ENCODE measurements around the gene FRA10AC1.

FRA10AC1 gene, protein sequence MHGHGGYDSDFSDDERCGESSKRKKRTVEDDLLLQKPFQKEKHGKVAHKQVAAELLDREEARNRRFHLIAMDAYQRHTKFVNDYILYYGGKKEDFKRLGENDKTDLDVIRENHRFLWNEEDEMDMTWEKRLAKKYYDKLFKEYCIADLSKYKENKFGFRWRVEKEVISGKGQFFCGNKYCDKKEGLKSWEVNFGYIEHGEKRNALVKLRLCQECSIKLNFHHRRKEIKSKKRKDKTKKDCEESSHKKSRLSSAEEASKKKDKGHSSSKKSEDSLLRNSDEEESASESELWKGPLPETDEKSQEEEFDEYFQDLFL

DNA sequence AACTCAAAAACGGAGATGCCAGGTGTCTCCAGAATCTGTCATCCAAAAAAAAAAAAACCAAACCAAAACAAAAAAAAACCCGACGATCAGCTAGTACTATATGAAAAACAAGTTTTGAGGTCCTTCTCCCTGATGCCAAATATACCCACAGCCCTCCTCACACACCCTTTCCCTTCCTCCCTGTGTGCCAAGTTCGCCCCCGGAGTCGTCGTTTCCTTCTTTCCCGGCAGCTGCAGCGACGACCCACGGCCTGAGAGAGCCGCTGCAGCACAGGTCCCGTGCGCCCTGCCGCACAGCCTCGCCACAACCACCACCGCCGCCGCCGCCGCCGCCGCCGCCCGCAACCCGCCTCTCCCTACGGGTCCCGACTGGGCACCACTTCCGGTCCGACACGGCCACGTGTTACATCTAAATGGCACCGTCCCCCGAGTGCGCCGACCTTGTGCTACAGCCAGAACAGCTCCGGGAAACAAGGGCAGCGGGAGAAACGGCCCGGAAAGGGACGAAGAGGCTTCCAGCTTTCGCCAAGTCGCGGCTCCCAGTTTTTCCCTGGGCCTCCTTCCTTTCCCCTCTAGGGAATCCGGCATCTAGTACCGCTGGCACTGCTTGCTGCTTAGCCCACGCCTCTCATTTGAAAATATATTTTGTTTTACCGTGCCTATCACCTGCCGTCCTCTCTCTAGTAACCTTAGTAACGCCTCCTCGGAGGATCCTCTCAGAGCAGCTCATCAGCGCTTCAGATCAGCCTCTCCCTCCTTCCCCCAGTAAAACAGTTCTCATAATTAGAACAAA, at the start of gene FRA10AC1:
FRA10AC1 (minus strand) TSS at position 383 of the 792 bp plus-strand sequence. CDS start 2,486 bp downstream, outside the sequence.
- DNase-seq (ENCODE audit: low read depth, low spot score), result peak; percentile 75

DNA sequence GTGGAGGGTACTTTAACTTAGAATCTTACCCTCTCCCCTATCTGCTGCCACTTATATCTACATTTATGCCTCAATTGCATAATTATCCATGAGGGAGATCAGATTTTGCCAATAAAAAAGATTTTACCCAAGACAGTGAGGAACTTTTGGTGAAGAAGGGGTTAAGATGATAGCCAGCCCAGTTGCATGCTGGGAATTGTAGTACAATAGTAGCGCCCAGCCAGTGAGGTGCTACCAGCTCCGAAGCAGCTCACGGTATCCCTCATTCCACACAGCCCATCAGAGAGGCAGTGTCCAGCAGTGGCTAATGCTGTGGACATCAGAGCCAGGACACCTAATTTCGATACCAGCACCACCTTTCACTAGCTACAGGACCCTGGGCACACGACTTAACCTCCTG, 49.4 kb upstream of the FRA10AC1 start:
- no peak for DNase-seq (ENCODE audit: low read depth, low spot score)

GRCh38 chr10:93751124-93751523, 48.7 kb upstream of the FRA10AC1 start:
- no peak for DNase-seq (ENCODE audit: low read depth, low spot score)

DNA sequence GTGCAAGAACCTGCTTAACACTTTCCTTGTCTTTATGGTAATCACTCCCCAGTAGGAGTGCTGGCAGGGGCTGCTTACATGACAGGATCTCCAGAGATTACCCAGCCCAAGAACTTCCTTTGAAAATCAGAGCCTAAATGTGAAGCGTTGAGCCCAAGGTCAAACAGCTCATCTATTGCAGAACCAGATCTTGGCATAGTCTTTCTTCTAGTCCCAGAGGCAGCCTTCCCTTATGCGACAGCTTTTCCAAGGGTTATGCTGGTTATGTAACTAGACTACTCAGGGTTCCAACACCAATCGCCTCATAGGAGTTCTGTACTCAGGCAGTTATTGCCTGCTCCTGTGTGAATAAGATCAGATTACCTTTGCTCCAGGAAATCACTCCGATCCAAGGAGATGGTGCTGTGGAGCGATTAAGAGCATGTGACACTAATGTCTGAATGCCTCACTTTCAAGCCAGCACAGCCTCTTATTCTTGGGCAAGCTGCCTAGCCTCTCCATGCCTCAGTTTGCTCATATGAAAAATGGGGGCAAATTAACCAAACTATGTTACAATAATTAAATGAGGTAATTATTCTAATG, 46.9 kb upstream of the FRA10AC1 start:
- no peak for DNase-seq (ENCODE audit: low read depth, low spot score)

GRCh38 chr10:93746844-93747284, 44.5 kb upstream of the FRA10AC1 start:
- no peak for DNase-seq (ENCODE audit: low read depth, low spot score)

DNA sequence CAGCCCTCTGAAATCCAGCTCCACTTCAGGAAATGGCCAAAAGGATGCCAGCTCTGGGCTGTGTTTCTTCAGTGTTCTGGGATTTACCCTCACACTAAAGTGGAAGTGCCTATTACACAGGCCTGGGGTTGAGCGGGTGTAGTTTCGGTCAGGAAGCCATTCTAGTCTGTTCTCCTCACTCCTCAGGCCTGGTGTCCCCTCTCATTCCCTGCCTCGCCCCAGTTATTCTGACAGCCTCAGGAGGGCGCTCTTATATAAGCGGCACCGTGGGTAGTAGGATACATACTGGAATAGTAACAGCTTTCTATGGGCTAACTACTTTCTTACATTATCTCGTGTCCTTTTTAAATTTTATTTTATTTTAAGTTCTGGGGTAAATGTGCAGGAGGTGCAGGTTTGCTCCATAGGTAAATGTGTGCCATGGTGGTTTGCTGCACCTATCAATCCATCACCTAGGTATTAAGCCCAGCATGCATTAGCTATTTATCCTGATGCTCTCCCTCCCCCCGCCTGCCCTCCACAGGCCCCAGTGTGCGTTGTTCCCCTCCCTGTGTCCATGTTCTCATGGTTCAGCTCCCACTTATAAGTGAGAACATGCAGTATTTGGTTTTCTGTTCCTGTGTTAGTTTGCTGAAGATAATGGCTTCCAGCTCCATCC, 43.1 kb upstream of the FRA10AC1 start:
- no peak for DNase-seq (ENCODE audit: low read depth, low spot score)

- no peak for DNase-seq (ENCODE audit: low read depth, low spot score)
These were observed 40.4 kb upstream of the FRA10AC1 start for GRCh38 chr10:93742633-93743349.

GRCh38 chr10:93741367-93741766, 39.0 kb upstream of the FRA10AC1 start:
- no peak for DNase-seq (ENCODE audit: low read depth, low spot score)

DNA sequence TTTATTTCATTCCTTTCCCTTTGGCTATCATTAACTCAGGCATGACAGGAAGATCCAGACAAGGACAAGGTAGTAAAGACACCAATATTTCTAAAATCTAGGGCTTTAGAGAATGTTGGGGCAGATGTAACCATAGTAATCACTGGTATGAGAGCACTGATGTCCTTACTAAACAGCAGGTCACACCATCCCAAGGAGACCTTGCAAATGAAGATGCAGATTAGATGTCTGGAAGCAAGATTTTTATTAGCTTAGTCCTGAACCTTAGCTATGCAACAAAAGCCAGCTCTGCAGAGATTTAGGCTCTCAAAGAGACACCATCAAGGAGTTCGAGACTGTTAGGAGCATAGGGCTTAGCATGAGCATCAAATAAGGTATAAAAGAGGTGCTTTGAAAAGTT, 23.6 kb upstream of the FRA10AC1 start:
- DNase-seq (ENCODE audit: low read depth, low spot score), result no peak

DNA sequence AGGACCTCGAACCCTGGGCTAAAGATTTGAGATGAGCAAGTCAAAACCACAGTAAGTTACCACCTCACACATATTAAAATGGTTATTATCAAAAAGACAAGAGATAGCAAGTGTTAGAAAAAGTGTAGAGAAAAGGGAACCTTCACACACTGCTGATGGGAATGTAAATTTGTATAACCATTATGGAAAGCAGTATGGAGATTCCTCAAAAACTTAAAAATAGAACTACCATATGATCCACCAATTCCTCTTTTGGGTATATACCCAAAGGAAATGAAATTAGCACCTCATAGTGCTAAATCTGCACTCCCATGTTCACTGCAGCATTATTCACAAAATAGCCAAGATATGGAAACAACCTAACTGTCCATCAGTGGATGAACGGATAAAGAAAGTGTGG, 20.8 kb upstream of the FRA10AC1 start:
- DNase-seq (ENCODE audit: low read depth, low spot score), result no peak

GRCh38 chr10:93722550-93722949, 20.2 kb upstream of the FRA10AC1 start:
- no peak for DNase-seq (ENCODE audit: low read depth, low spot score)

DNA sequence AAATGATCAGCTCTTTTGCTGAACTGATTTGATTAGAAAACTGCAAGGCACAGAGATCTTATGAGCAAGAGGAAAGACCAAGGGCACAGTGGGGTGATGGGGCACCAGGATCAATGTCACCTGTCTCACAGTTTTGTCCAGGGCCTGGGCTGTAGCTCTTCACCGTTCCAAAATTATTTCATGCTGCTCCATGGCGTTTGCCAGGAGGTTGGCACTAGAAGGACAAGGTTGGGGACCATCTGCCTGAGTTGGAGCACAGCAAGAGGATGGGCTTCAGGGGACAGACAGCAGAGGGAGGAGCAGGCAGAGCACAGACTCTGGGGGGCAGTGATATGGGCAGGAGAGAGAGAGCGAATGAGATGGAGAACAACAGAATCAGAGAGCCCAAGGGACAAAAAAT, 17.5 kb upstream of the FRA10AC1 start:
- no peak for DNase-seq (ENCODE audit: low read depth, low spot score)

- DNase-seq (ENCODE audit: low read depth, low spot score), result no peak
These were observed 16.7 kb upstream of the FRA10AC1 start for GRCh38 chr10:93718937-93719725.

- no peak for DNase-seq (ENCODE audit: low read depth, low spot score)
These were observed 14.4 kb upstream of the FRA10AC1 start for GRCh38 chr10:93716766-93717165.

DNA sequence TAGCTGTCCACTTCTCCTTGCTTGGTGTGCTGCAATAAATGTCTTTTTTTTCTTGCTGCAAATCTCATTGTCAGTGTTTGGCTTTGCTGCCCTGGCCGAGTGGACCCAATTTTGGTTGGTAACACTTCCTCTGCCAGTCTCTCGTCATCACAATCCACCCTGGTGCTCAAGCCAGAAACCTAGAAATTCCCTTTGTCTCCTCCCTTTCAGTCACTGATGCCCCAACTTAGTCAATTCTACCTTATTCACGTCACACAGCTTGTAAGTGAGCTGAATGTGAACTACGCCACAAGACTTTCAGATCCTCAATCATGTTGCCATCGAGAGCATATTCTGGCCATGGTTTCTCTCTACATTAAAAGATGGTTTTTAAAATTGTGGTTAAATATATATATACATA, 13.0 kb upstream of the FRA10AC1 start:
- DNase-seq (ENCODE audit: low read depth, low spot score), result no peak

DNA sequence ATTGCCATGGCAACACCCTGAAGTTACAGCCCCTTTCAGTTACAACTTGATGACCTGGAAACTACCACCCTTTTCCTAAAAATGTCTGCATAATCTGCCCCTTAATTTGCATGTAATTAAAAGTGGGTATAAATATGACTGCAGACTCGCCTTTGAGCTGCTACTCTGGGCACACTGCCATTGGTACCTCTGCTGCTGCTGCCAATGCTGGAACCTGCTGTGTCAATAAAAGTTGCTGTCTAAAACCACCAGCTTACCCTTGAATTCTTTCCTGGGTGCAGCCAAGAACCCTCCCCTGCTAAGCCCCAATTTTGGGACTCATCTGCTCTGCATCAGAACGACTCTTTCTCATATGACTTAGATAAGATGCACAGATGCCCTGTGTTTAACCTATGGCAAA, 10.2 kb upstream of the FRA10AC1 start:
- DNase-seq (ENCODE audit: low read depth, low spot score), result no peak

DNA sequence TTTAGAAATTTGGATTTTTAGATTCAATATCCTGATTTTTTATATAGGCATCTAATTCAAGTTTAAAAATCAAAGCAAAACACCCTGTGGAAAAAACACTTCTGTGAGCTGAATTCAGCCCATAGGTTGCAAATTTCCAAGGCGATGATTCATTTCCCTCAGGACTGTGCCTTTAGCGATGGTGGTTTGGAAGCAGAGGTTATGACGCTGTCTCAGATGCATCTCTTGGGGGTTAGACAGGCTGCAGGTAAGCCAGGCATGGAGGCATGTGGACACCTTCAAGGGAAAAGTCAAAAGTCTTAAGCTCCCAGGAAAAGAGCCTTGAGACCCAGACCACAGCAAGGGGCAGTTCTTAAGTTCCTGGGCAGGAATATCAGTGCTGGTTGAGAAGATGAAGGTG, 9.5 kb upstream of the FRA10AC1 start:
- no peak for DNase-seq (ENCODE audit: low read depth, low spot score)

- DNase-seq (ENCODE audit: low read depth, low spot score), result no peak
These were observed 8.0 kb upstream of the FRA10AC1 start for GRCh38 chr10:93710333-93710909.

DNA sequence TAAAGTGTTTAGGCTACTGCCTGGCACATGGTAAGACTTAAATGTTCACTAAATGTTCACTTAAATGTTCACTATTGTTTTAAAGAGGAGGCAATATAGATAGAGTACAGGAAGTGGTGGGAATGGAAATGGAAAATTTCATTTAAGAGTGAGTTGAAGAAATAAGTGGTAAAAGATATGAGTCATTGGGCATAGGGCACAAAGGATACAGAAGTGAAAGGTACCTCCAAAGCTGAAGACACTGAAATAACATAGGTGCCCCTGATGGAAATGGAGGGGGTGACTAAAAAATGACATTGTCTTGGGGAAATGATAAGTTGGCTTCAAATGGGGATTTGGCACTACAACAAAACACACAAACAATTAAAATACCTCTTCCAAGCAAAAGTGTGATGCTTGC, 5.2 kb upstream of the FRA10AC1 start:
- DNase-seq (ENCODE audit: low read depth, low spot score), result no peak

DNA sequence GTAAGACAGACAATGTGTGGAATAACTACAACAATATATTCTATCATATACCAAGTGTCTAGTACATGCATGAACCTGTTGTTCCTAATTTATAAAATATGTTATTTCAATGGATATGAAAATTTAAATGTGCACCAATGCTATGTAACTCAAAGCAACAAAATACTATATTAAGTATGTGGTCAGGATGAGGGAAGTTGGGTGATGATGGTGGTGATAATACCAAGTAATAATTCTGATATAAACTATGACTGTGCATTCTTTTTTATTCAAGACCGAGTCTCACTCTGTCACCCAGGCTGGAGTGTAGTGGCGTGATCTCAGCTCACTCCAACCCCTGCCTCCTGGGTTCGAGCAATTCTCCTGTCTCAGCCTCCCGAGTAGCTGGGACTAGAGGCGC, 2.1 kb upstream of the FRA10AC1 start:
- DNase-seq (ENCODE audit: low read depth, low spot score), result no peak
